CD1c-positive myeloid dendritic cell (primary cell): ENCODE data around the gene B3GNT7.

Source experiments
- DNase-seq: peaks from one replicate; pipeline ENCODE4 v3.0.0-alpha.2; 2016; ENCODE audit errors: extremely low spot score

The B3GNT7 gene

GRCh38 chr2:231384109-231384435 is 11.4 kb upstream of the B3GNT7 start:
- DNase-seq: no peak

- DNase-seq: no peak
These were observed 10.5 kb upstream of the B3GNT7 start for GRCh38 chr2:231384970-231385369.

GRCh38 chr2:231385429-231385828 is 10.1 kb upstream of the B3GNT7 start:
- no peak for DNase-seq

- DNase-seq: no peak
These were observed 9.1 kb upstream of the B3GNT7 start for GRCh38 chr2:231386446-231386845.

GRCh38 chr2:231387904-231388724 is 7.4 kb upstream of the B3GNT7 start:
- DNase-seq: peak; percentile 54

- no peak for DNase-seq
These were observed 6.7 kb upstream of the B3GNT7 start for GRCh38 chr2:231388725-231389346.

GRCh38 chr2:231390667-231391066 is 4.8 kb upstream of the B3GNT7 start:
- DNase-seq: peak; percentile 70

GRCh38 chr2:231391981-231392380 is 3.5 kb upstream of the B3GNT7 start:
- DNase-seq: peak; percentile 20

GRCh38 chr2:231392431-231393148 is 2.9 kb upstream of the B3GNT7 start:
- DNase-seq: no peak

GRCh38 chr2:231393149-231394131 is 2.1 kb upstream of the B3GNT7 start:
- DNase-seq: no peak

GRCh38 chr2:231394211-231395141 is 1.0 kb upstream of the B3GNT7 start:
- DNase-seq: no peak

GRCh38 chr2:231396058-231396821 is 730 bp downstream of the B3GNT7 start:
- no peak for DNase-seq

- DNase-seq: no peak
These were observed 1.8 kb downstream of the B3GNT7 start for GRCh38 chr2:231397011-231397927.

GRCh38 chr2:231397928-231398294 is 2.4 kb downstream of the B3GNT7 start:
- DNase-seq: no peak

- DNase-seq: no peak
These were observed 3.1 kb downstream of the B3GNT7 start for GRCh38 chr2:231398585-231398984.

- no peak for DNase-seq
These were observed 3.7 kb downstream of the B3GNT7 start for GRCh38 chr2:231399046-231399852.

GRCh38 chr2:231399853-231400680 is 4.6 kb downstream of the B3GNT7 start:
- DNase-seq: peak; percentile 45
